OCI-LY7 (cell line): ENCODE measurements around the gene THAP8. TPM values are rescaled to one million over a fixed set of nuclear protein-coding genes. Genes with fewer than 3 reads are reported as not detected.
"Not testable (repeated sequence)": the region's sequence is repeated elsewhere in the genome, so short reads cannot be mapped to it uniquely, and the experiment has no call there.

Experiments
- BruUV-seq: library from RNA; stranded (reverse); fragments of 400-500 nt; replicated peaks from 2 replicates; lab custom pipeline; 2021; lab: Mats Ljungman, UMichigan
- CTCF ChIA-PET: fragments of 300-600 bp; sonication (Branson Sonifier 250); formaldehyde crosslinking; loops from one replicate; lab custom pipeline; 2022; ENCODE audit warnings: antibody characterized with exemption; ENCODE audit not compliant: unreplicated experiment; lab: Charles Lee
- POLR2A ChIA-PET: fragments of 300-600 bp; sonication (Branson Sonifier 250); formaldehyde crosslinking; loops from one replicate; lab custom pipeline; 2022; ENCODE audit warnings: antibody characterized with exemption; lab: Charles Lee
- DNase-seq: peaks from one replicate; pipeline ENCODE4 v3.0.0-alpha.2; 2015; ENCODE audit warnings: low spot score
- H2AFZ ChIP-seq: fragments of 200-600 bp; sonication (generic), shearing (Covaris generic); 2 replicates; pipeline ENCODE4 v1.6.1; 2014; ENCODE audit warnings: mild to moderate bottlenecking, antibody characterized with exemption, low read length, moderate library complexity
- H3K27ac ChIP-seq: fragments of 200-600 bp; sonication (generic); 2 replicates; pipeline ENCODE4 v1.5.1; 2014; ENCODE audit warnings: mixed run types, low read depth, mild to moderate bottlenecking, moderate library complexity, low read length, inconsistent platforms; ENCODE audit not compliant: poor library complexity, severe bottlenecking
- H3K36me3 ChIP-seq: fragments of 200-600 bp; sonication (generic); 2 replicates; pipeline ENCODE4 v1.6.1; 2014; ENCODE audit warnings: mild to moderate bottlenecking, antibody characterized with exemption, low read length, moderate library complexity, mixed read lengths; ENCODE audit not compliant: insufficient read depth
- H3K4me1 ChIP-seq: fragments of 200-600 bp; sonication (generic); 2 replicates; pipeline ENCODE4 v1.5.1; 2014; ENCODE audit warnings: mild to moderate bottlenecking, low read length; ENCODE audit not compliant: insufficient read depth, poor library complexity, severe bottlenecking
- H3K4me2 ChIP-seq: fragments of 200-600 bp; sonication (generic); 2 replicates; pipeline ENCODE4 v1.6.1; 2014; ENCODE audit warnings: mild to moderate bottlenecking, low read length
- H3K4me3 ChIP-seq: fragments of 200-600 bp; sonication (generic); 2 replicates; pipeline ENCODE4 v1.5.1; 2014; ENCODE audit warnings: mild to moderate bottlenecking, low read depth, low read length; ENCODE audit not compliant: poor library complexity, severe bottlenecking
- H3K79me2 ChIP-seq: fragments of 200-600 bp; sonication (generic); 2 replicates; pipeline ENCODE4 v1.6.1; 2016; ENCODE audit warnings: low read depth, mild to moderate bottlenecking, low read length, moderate library complexity, mixed read lengths; ENCODE audit not compliant: insufficient read depth
- H3K9me2 ChIP-seq: fragments of 200-600 bp; sonication (generic); 2 replicates; pipeline ENCODE4 v1.6.1; 2016; ENCODE audit warnings: mild to moderate bottlenecking, low read length, mixed read lengths; ENCODE audit not compliant: insufficient read depth
- H3K9me3 ChIP-seq: fragments of 200-600 bp; sonication (generic); 2 replicates; pipeline ENCODE4 v1.6.1; 2014; ENCODE audit warnings: mild to moderate bottlenecking, mixed run types, low read length, mixed read lengths
- H4K20me1 ChIP-seq: fragments of 200-600 bp; sonication (generic); 2 replicates; pipeline ENCODE4 v1.6.1; 2014; ENCODE audit warnings: mild to moderate bottlenecking, antibody characterized with exemption, low read length, moderate library complexity, mixed read lengths; ENCODE audit not compliant: insufficient read depth
- CTCF ChIP-seq: fragments of 200-600 bp; sonication (generic); conservative IDR thresholded peaks from 2 replicates; pipeline ENCODE4 v1.5.1; 2014; ENCODE audit warnings: mild to moderate bottlenecking, antibody characterized with exemption, low read length, moderate library complexity, mixed read lengths
- EZH2phosphoT487 ChIP-seq: fragments of 200-600 bp; sonication (generic); IDR thresholded peaks from 2 replicates; pipeline ENCODE4 v1.6.1; 2018; ENCODE audit warnings: low read depth, borderline replicate concordance, mild to moderate bottlenecking, mixed run types, antibody characterized with exemption, low read length, moderate library complexity, mixed read lengths
- intact Hi-C: fragments of 100-400 bp; cut with micrococcal nuclease; formaldehyde crosslinking; loops from one replicate; pipeline ENCODE4 v1.10.0; 2022; ENCODE audit not compliant: unreplicated experiment
- total RNA-seq, 2 experiments: library from RNA; depleted of rRNA in 1 of 2; stranded (reverse); fragments of >200 nt in 1 of 2; shearing (Covaris generic) in 1 of 2; gene quantifications; 2 replicates each; pipeline ENCODE4 v1.2.3, GENCODE V29; 2014 to 2022

The THAP8 gene
- total RNA-seq, 2 experiments from 2014 or later, result 7.3 TPM

GRCh38 chr19:36079389-36079945, 25.4 kb upstream of the THAP8 start:
- Histone ChIP-seq H3K27ac (no peak overlapping the region), H3K4me3 (no peak overlapping the region), H3K9me3 (no peaks in the 10 kb centered on the region), H3K4me2 (no peak overlapping the region), H3K4me1 (no peaks in the 10 kb centered on the region), H3K79me2 (0 out of 2 replicates have a peak, but pooled peaks cover 5% of the 10 kb centered on the region), H3K36me3 (peaks cover 93% of the 10 kb centered on the region), H2AFZ (no peak overlapping the region), H3K9me2 (no peaks in the 10 kb centered on the region), H4K20me1 (no peaks in the 10 kb centered on the region)
- no peak for TF ChIP-seq EZH2phosphoT487
- no peak for TF ChIP-seq CTCF
- intact Hi-C loops, result no loop called here
- ChIA-PET POLR2A (no interaction called here), CTCF (no interaction called here)
- no TSS peak for BruUV-seq
- no peak for DNase-seq

DNA sequence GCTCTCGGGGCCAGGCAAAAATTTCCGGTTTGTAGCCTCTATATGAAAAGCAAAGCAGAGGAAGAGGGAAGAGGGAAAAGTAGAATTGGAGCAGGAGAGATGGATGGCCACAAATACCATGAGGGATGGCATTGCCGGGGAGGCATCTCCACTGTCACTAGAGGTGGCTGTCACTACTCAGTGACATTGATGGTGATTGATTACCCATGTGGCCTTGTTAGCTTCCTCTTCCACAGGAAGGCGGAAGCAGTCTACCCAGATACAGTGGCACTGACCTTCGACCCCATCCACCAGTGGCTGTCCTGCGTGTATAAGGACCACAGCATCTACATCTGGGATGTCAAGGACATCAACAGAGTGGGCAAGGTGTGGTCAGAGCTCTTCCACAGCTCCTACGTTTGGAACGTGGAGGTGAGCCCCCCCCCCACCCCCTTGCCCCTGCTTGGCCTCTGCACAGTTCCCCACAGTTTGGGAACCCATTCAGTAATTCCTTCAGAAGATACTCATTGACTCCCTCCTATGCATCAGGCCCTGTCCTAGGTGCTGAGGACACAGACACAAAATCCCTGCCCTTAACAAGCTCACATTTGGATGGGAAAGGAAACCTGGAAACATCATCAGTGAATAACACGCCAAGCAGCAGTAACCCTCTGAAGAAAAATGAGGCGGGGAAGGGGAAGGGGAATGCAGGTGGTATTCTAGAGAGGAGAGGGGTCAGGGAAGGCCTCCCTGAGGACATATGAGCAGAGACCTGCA, 19.2 kb upstream of the THAP8 start:
- Histone ChIP-seq H3K36me3 (peaks cover 92% of the 10 kb centered on the region), H3K79me2 (no peaks in the 10 kb centered on the region), H4K20me1 (no peaks in the 10 kb centered on the region), H3K9me2 (no peaks in the 10 kb centered on the region), H3K4me2 (no peak overlapping the region), H3K9me3 (no peaks in the 10 kb centered on the region), H2AFZ (no peak overlapping the region), H3K4me1 (no peaks in the 10 kb centered on the region), H3K4me3 (no peak overlapping the region), H3K27ac (no peak overlapping the region)
- intact Hi-C loops, result no loop called here
- POLR2A ChIA-PET, result no interaction called here
- no peak for TF ChIP-seq EZH2phosphoT487
- no peak for TF ChIP-seq CTCF
- no peak for DNase-seq
- CTCF ChIA-PET, result no interaction called here
- BruUV-seq, result no TSS peak

- H3K79me2 ChIP-seq, result no peaks in the 10 kb centered on the region
- TF ChIP-seq CTCF (no peak), EZH2phosphoT487 (no peak)
- no peaks in the 10 kb centered on the region for H3K9me3 ChIP-seq
- H3K4me3 ChIP-seq, result no peak overlapping the region
- no peak overlapping the region for H2AFZ ChIP-seq
- BruUV-seq, result no TSS peak
- H4K20me1 ChIP-seq, result no peaks in the 10 kb centered on the region
- H3K9me2 ChIP-seq, result no peaks in the 10 kb centered on the region
- POLR2A ChIA-PET, result interaction anchor here (0.6 kb wide), 1 partner anchor 16 kb away, joined by 4 read pairs; no protein-coding TSS in a partner anchor
- intact Hi-C loops, result no loop called here
- no peak overlapping the region for H3K4me2 ChIP-seq
- no peak for DNase-seq
- H3K27ac ChIP-seq, result no peak overlapping the region
- no peaks in the 10 kb centered on the region for H3K4me1 ChIP-seq
- CTCF ChIA-PET, result no interaction called here
- H3K36me3 ChIP-seq, result peaks cover 92% of the 10 kb centered on the region
These were observed 18.0 kb upstream of the THAP8 start for GRCh38 chr19:36072081-36072480.

DNA sequence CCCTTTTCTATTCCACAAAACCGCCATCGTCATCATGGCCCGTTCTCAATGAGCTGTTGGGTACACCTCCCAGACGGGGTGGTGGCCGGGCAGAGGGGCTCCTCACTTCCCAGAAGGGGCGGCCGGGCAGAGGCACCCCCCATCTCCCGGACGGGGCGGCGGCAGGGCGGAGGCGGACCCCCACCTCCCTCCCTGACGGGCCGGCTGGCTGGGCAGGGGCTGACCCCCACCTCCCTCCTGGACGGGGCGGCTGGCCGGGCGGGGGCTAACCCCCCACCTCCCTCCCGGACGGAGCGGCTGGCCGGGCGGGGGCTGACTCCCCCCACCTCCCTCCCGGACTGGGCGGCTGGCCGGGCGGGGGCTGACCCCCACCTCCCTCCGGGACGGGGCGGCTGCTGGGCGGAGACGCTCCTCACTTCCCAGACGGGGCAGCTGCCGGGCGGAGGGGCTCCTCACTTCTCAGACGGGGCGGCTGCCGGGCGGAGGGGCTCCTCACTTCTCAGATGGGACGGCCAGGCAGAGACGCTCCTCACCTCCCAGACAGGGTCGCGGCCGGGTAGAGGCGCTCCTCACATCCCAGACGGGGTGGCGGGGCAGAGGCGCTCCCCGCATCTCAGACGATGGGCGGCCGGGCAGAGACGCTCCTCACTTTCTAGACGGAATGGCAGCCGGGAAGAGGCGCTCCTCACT, 14.9 kb upstream of the THAP8 start:
- not testable (repeated sequence) for H3K79me2 ChIP-seq, DNase-seq, H3K9me2 ChIP-seq

More for the DNA sequence above, 14.9 kb upstream of the THAP8 start:
- CTCF ChIA-PET, H2AFZ ChIP-seq, H3K9me3 ChIP-seq, H3K4me3 ChIP-seq, H3K27ac ChIP-seq, H4K20me1 ChIP-seq, H3K4me1 ChIP-seq, POLR2A ChIA-PET, H3K4me2 ChIP-seq, intact Hi-C loops, BruUV-seq: not testable (repeated sequence)
- peaks cover 90% of the 10 kb centered on the region for H3K36me3 ChIP-seq
